SK-N-SH (cell line): ENCODE results near the gene SLC17A9.

Experiments used
- CTCF ChIP-seq: fragments of 200-600 bp; sonication (generic); IDR thresholded peaks from 2 replicates; pipeline ENCODE4 v1.6.1; 2017; ENCODE audit warnings: antibody characterized with exemption, mild to moderate bottlenecking, moderate library complexity
- MXI1 ChIP-seq: IDR thresholded peaks from 2 replicates; pipeline ENCODE4 v1.6.1; 2012; ENCODE audit warnings: mild to moderate bottlenecking, low read depth, low read length, improper control_type of control experiment
- NRF1 ChIP-seq: IDR thresholded peaks from 2 replicates; pipeline ENCODE4 v1.6.1; 2012; ENCODE audit warnings: low read depth, mild to moderate bottlenecking, low read length
- POLR2AphosphoS5 ChIP-seq: IDR thresholded peaks from 2 replicates; pipeline ENCODE4 v1.6.1; 2012; ENCODE audit warnings: low read depth, low read length
- RAD21 ChIP-seq: IDR thresholded peaks from 2 replicates; pipeline ENCODE4 v1.6.1; 2012; ENCODE audit warnings: mild to moderate bottlenecking, low read length
- TAF1 ChIP-seq: IDR thresholded peaks from 2 replicates; pipeline ENCODE4 v1.6.1; 2012; ENCODE audit warnings: low read depth, mild to moderate bottlenecking, low read length, moderate library complexity, borderline replicate concordance

GRCh38 chr20:62970307-62971210, 18.1 kb downstream of the SLC17A9 start:
- TF ChIP-seq RAD21 (no peak), MXI1 (no peak), NRF1 (no peak), POLR2AphosphoS5 (no peak), TAF1 (no peak), CTCF (no peak)
